GM23338 (cell line): ENCODE measurements around the gene TUBA8. TPM values are rescaled to one million over a fixed set of nuclear protein-coding genes. Genes with fewer than 3 reads are reported as not detected.

Experiments used
- ATAC-seq: fragments of 200-7000 bp; cut with Tn5 transposase; 3 replicates; pipeline ENCODE4 v1.9.1; 2020
- DNase-seq: peaks from one replicate; pipeline ENCODE4 v3.0.0-alpha.2; 2015; ENCODE audit warnings: low spot score
- H2AFZ ChIP-seq: fragments of 200-600 bp; sonication (generic); 2 replicates; pipeline ENCODE4 v1.8.0; 2016; ENCODE audit warnings: antibody characterized with exemption, mild to moderate bottlenecking, moderate library complexity
- H3F3A ChIP-seq: fragments of 200-600 bp; sonication (generic); replicated peaks from 2 replicates; pipeline ENCODE4 v1.8.0; 2017; ENCODE audit warnings: antibody characterized with exemption, mixed run types, low read depth
- H3K27ac ChIP-seq: fragments of 200-600 bp; sonication (generic); 2 replicates; pipeline ENCODE4 v1.6.1; 2016; ENCODE audit warnings: low read depth
- H3K27me3 ChIP-seq: fragments of 200-600 bp; sonication (generic); 2 replicates; pipeline ENCODE4 v1.8.0; 2016; ENCODE audit warnings: mild to moderate bottlenecking, mixed run types, moderate library complexity; ENCODE audit not compliant: insufficient read depth
- H3K36me3 ChIP-seq: fragments of 200-600 bp; sonication (generic); 2 replicates; pipeline ENCODE4 v1.8.0; 2016; ENCODE audit warnings: mild to moderate bottlenecking; ENCODE audit not compliant: insufficient read depth
- H3K4me1 ChIP-seq: fragments of 200-600 bp; sonication (generic); 2 replicates; pipeline ENCODE4 v1.8.0; 2016; ENCODE audit warnings: mild to moderate bottlenecking, moderate library complexity; ENCODE audit not compliant: insufficient read depth
- H3K4me2 ChIP-seq: fragments of 200-600 bp; sonication (generic); 2 replicates; pipeline ENCODE4 v1.7.1; 2017; ENCODE audit warnings: mixed run types
- H3K4me3 ChIP-seq: fragments of 200-600 bp; sonication (generic); 2 replicates; pipeline ENCODE4 v1.6.1; 2016; ENCODE audit warnings: mixed run types
- H3K79me2 ChIP-seq: fragments of 200-600 bp; sonication (generic); replicated peaks from 2 replicates; pipeline ENCODE4 v1.8.0; 2017; ENCODE audit warnings: mild to moderate bottlenecking; ENCODE audit not compliant: insufficient read depth
- H3K9me2 ChIP-seq: fragments of 200-600 bp; sonication (generic); 2 replicates; pipeline ENCODE4 v1.8.0; 2017; ENCODE audit not compliant: insufficient read depth
- H4K20me1 ChIP-seq: fragments of 200-600 bp; sonication (generic); replicated peaks from 2 replicates; pipeline ENCODE4 v1.8.0; 2017; ENCODE audit warnings: mild to moderate bottlenecking; ENCODE audit not compliant: insufficient read depth
- H3K27ac Mint-ChIP-seq: 2 replicates; pipeline ENCODE4 v1.8.0; 2020; ENCODE audit warnings: inconsistent platforms, mild to moderate bottlenecking, moderate library complexity, mixed read lengths
- H3K27me3 Mint-ChIP-seq: 3 replicates; pipeline ENCODE4 v1.8.0; 2022; ENCODE audit warnings: low read depth, mild to moderate bottlenecking, moderate library complexity, mixed read lengths, inconsistent platforms; ENCODE audit not compliant: insufficient read depth, poor library complexity
- H3K36me3 Mint-ChIP-seq: 3 replicates; pipeline ENCODE4 v1.8.0; 2021; ENCODE audit warnings: low read depth, mild to moderate bottlenecking, inconsistent platforms, moderate library complexity, mixed read lengths
- H3K4me1 Mint-ChIP-seq: 3 replicates; pipeline ENCODE4 v1.8.0; 2020; ENCODE audit warnings: mild to moderate bottlenecking, inconsistent platforms, mixed read lengths
- H3K4me3 Mint-ChIP-seq: 3 replicates; pipeline ENCODE4 v1.8.0; 2021; ENCODE audit warnings: moderate library complexity, mild to moderate bottlenecking, inconsistent platforms, mixed read lengths
- H3K9me3 Mint-ChIP-seq: 3 replicates; pipeline ENCODE4 v1.8.0; 2020; ENCODE audit warnings: moderate library complexity, mild to moderate bottlenecking, inconsistent platforms, mixed read lengths
- CREB1 ChIP-seq: fragments of 250-450 bp; sonication (Bioruptor Pico); IDR thresholded peaks from 2 replicates; pipeline ENCODE4 v1.5.0; 2020; ENCODE audit warnings: low read depth, mild to moderate bottlenecking, moderate library complexity
- CTCF ChIP-seq, 2 experiments: fragments of 200-600 bp in 1 of 2; sonication (generic) in 1 of 2; conservative IDR thresholded peaks; 2 replicates each; pipeline versions ENCODE4 v1.5.1 to v1.6.1; 2016 to 2017; ENCODE audit warnings: antibody characterized with exemption in 2 of 2, low read depth in 2 of 2, mild to moderate bottlenecking in 2 of 2, moderate library complexity in 1 of 2
- ETS1 ChIP-seq: IDR thresholded peaks from 2 replicates; pipeline ENCODE4 v1.6.1; 2016; ENCODE audit warnings: antibody characterized with exemption
- EZH2 ChIP-seq: fragments of 200-600 bp; sonication (generic); IDR thresholded peaks from one replicate; pipeline ENCODE4 v1.8.0; 2017; ENCODE audit warnings: antibody characterized with exemption, mild to moderate bottlenecking, low read depth; ENCODE audit not compliant: unreplicated experiment
- EZH2phosphoT487 ChIP-seq: fragments of 200-600 bp; sonication (generic); IDR thresholded peaks from one replicate; pipeline ENCODE4 v1.8.1; 2018; ENCODE audit warnings: antibody characterized with exemption; ENCODE audit not compliant: unreplicated experiment
- JUNB ChIP-seq: IDR thresholded peaks from one replicate; pipeline ENCODE4 v1.6.1; 2016; ENCODE audit warnings: antibody characterized with exemption; ENCODE audit not compliant: unreplicated experiment
- NANOG ChIP-seq: IDR thresholded peaks from 2 replicates; pipeline ENCODE4 v1.6.1; 2016; ENCODE audit warnings: antibody characterized with exemption, borderline replicate concordance
- POLR2AphosphoS5 ChIP-seq: IDR thresholded peaks from 2 replicates; pipeline ENCODE4 v1.6.1; 2016; ENCODE audit warnings: antibody characterized with exemption, low read depth
- REST ChIP-seq: IDR thresholded peaks from one replicate; pipeline ENCODE4 v1.6.1; 2018; ENCODE audit warnings: antibody characterized with exemption; ENCODE audit not compliant: unreplicated experiment
- STAT1 ChIP-seq: IDR thresholded peaks from one replicate; pipeline ENCODE4 v1.6.1; 2016; ENCODE audit warnings: antibody characterized with exemption; ENCODE audit not compliant: unreplicated experiment
- ZNF114 ChIP-seq: fragments of 250-450 bp; sonication (Bioruptor Pico); IDR thresholded peaks from 2 replicates; pipeline ENCODE4 v1.5.0; 2020; ENCODE audit warnings: mild to moderate bottlenecking, moderate library complexity
- ZNF331 ChIP-seq: fragments of 250-450 bp; sonication (Bioruptor Pico); IDR thresholded peaks from 2 replicates; pipeline ENCODE4 v1.5.0; 2020; ENCODE audit warnings: low read depth, mild to moderate bottlenecking, moderate library complexity
- ZNF462 ChIP-seq: fragments of 250-450 bp; sonication (Bioruptor Pico); IDR thresholded peaks from 2 replicates; pipeline ENCODE4 v1.5.0; 2020; ENCODE audit warnings: mild to moderate bottlenecking, moderate library complexity
- polyA plus RNA-seq: library from polyadenylated mRNA; unstranded; fragments of >200 nt; fragmentation: Nextera tagmentation; extraction: Ambion mirVana; gene quantifications from 2 replicates; pipeline ENCODE4 v1.2.1, GENCODE V29; 2016
- total RNA-seq: library from RNA; depleted of rRNA; stranded (reverse); fragments of >200 nt; shearing (Covaris generic); gene quantifications from 2 replicates; pipeline ENCODE4 v1.2.3, GENCODE V29; 2014

The TUBA8 gene
- total and polyA plus RNA-seq, 2 experiments from 2014 or later: 0.31 to 0.48 TPM

GRCh38 chr22:18081416-18081815, 29.2 kb upstream of the TUBA8 start:
- Histone ChIP-seq H3K4me2 (no peak overlapping the region), H3F3A (no peaks in the 10 kb centered on the region), H3K27ac (no peak overlapping the region), H4K20me1 (peaks cover 13% of the 10 kb centered on the region; the same call in 1 of the 2 replicates), H2AFZ (no peak overlapping the region), H3K9me2 (no peaks in the 10 kb centered on the region), H3K36me3 (peaks cover 21% of the 10 kb centered on the region), H3K27me3 (no peaks in the 10 kb centered on the region), H3K4me3 (no peak overlapping the region), H3K4me1 (peaks cover 12% of the 10 kb centered on the region; the same call in 1 of the 2 replicates), H3K79me2 (peaks cover 52% of the 10 kb centered on the region)
- H3K27ac Mint-ChIP-seq: no peak overlapping the region
- ATAC-seq (no peak), DNase-seq (no peak)
- no peak overlapping the region for H3K4me3 Mint-ChIP-seq
- H3K9me3 Mint-ChIP-seq: no peaks in the 10 kb centered on the region
- H3K4me1 Mint-ChIP-seq: peaks cover 14% of the 10 kb centered on the region
- peaks cover 3% of the 10 kb centered on the region for H3K27me3 Mint-ChIP-seq
- TF ChIP-seq CTCF (conservative IDR thresholded peaks at IDR 0.05; ENCODE audit: low read depth in 2 of 2) (no peak), JUNB (no peak), ETS1 (no peak), STAT1 (no peak), ZNF331 (CRISPR knock-in tag) (no peak), CREB1 (CRISPR knock-in tag) (no peak), ZNF462 (CRISPR knock-in tag) (no peak), NANOG (no peak), EZH2phosphoT487 (no peak), ZNF114 (CRISPR knock-in tag) (no peak), EZH2 (no peak), REST (no peak), POLR2AphosphoS5 (no peak)
- peaks cover 72% of the 10 kb centered on the region for H3K36me3 Mint-ChIP-seq
